ENCODE data around the gene TRIM62. TPM values are rescaled to one million over a fixed set of nuclear protein-coding genes. Genes with fewer than 3 reads are reported as not detected.

The TRIM62 gene
- total RNA-seq, 1 experiment from 2014 or later = 2.8 TPM

- H3K4me1 ChIP-seq (ENCODE audit: insufficient read depth, low read length, poor library complexity, severe bottlenecking) = peaks cover 15% of the 10 kb centered on the region
- no peaks in the 10 kb centered on the region for H3K9me3 ChIP-seq (ENCODE audit: low read depth, low read length, poor library complexity, severe bottlenecking)
- H3K27ac ChIP-seq (ENCODE audit: low read depth, low read length, poor library complexity, severe bottlenecking) = no peak overlapping the region
- H3K27me3 ChIP-seq (replicated peaks; ENCODE audit: insufficient read depth, low read depth, low read length, poor library complexity) = no peaks in the 10 kb centered on the region
- BruUV-seq (replicated peaks) = no TSS peak
- no peak for DNase-seq (ENCODE audit: low spot score)
- POLR2A ChIA-PET (ENCODE audit: low non-redundant PET) = no interaction called here
- CTCF ChIA-PET = no interaction called here
- no peak overlapping the region for H3K4me3 ChIP-seq (ENCODE audit: low read depth, low read length, poor library complexity, severe bottlenecking)
- intact Hi-C loops (cut with micrococcal nuclease; ENCODE audit: unreplicated experiment) = no loop called here
- no peaks in the 10 kb centered on the region for H3K36me3 ChIP-seq (ENCODE audit: insufficient read depth, low read length, poor library complexity, severe bottlenecking)
- TF ChIP-seq EZH2 (IDR thresholded peaks at IDR 0.05; ENCODE audit: borderline replicate concordance, low read depth, low read length, poor library complexity, severe bottlenecking) (no peak), CTCF (conservative IDR thresholded peaks at IDR 0.05; ENCODE audit: low read depth, low read length) (no peak)
These were observed 1.1 kb upstream of the TRIM62 start for GRCh38 chr1:33182896-33183295.

- POLR2A ChIA-PET (ENCODE audit: low non-redundant PET) = no interaction called here
- peak; percentile 42 for DNase-seq (ENCODE audit: low spot score)
- CTCF ChIA-PET = interaction anchor here (0.6 to 1.4 kb wide), 4 partner anchors 35 to 113 kb away, joined by 3 to 8 read pairs (median 4); no protein-coding TSS in a partner anchor
- Histone ChIP-seq H3K4me1 (ENCODE audit: insufficient read depth, low read length, poor library complexity, severe bottlenecking) (peaks cover 15% of the 10 kb centered on the region), H3K9me3 (ENCODE audit: low read depth, low read length, poor library complexity, severe bottlenecking) (no peaks in the 10 kb centered on the region), H3K36me3 (ENCODE audit: insufficient read depth, low read length, poor library complexity, severe bottlenecking) (no peaks in the 10 kb centered on the region), H3K4me3 (ENCODE audit: low read depth, low read length, poor library complexity, severe bottlenecking) (peak overlapping the region; percentile 56), H3K27ac (ENCODE audit: low read depth, low read length, poor library complexity, severe bottlenecking) (no peak overlapping the region), H3K27me3 (replicated peaks; ENCODE audit: insufficient read depth, low read depth, low read length, poor library complexity) (no peaks in the 10 kb centered on the region)
- TF ChIP-seq CTCF (conservative IDR thresholded peaks at IDR 0.05; ENCODE audit: low read depth, low read length) (no peak), EZH2 (IDR thresholded peaks at IDR 0.05; ENCODE audit: borderline replicate concordance, low read depth, low read length, poor library complexity, severe bottlenecking) (no peak)
- intact Hi-C loops (cut with micrococcal nuclease; ENCODE audit: unreplicated experiment) = no loop called here
- no TSS peak for BruUV-seq (replicated peaks)
These were observed 578 bp upstream of the TRIM62 start for GRCh38 chr1:33182401-33182841.

- TF ChIP-seq CTCF (conservative IDR thresholded peaks at IDR 0.05; ENCODE audit: low read depth, low read length) (no peak), EZH2 (IDR thresholded peaks at IDR 0.05; ENCODE audit: borderline replicate concordance, low read depth, low read length, poor library complexity, severe bottlenecking) (no peak)
- Histone ChIP-seq H3K4me3 (ENCODE audit: low read depth, low read length, poor library complexity, severe bottlenecking) (peak overlapping the region; percentile 56), H3K27me3 (replicated peaks; ENCODE audit: insufficient read depth, low read depth, low read length, poor library complexity) (no peaks in the 10 kb centered on the region), H3K36me3 (ENCODE audit: insufficient read depth, low read length, poor library complexity, severe bottlenecking) (no peaks in the 10 kb centered on the region), H3K4me1 (ENCODE audit: insufficient read depth, low read length, poor library complexity, severe bottlenecking) (peaks cover 15% of the 10 kb centered on the region), H3K9me3 (ENCODE audit: low read depth, low read length, poor library complexity, severe bottlenecking) (no peaks in the 10 kb centered on the region), H3K27ac (ENCODE audit: low read depth, low read length, poor library complexity, severe bottlenecking) (no peak overlapping the region)
- DNase-seq (ENCODE audit: low spot score) = peak; percentile 63
- CTCF ChIA-PET = interaction anchor here (0.6 to 1.4 kb wide), 6 partner anchors 44 to 1978 kb away, joined by 3 to 8 read pairs (median 4); no protein-coding TSS in a partner anchor
- intact Hi-C loops (cut with micrococcal nuclease; ENCODE audit: unreplicated experiment) = no loop called here
- POLR2A ChIA-PET (ENCODE audit: low non-redundant PET) = interaction anchor here (0.7 kb wide), 1 partner anchor 24 kb away, joined by 9 read pairs; no protein-coding TSS in a partner anchor
- no TSS peak for BruUV-seq (replicated peaks)
These were observed 642 bp downstream of the TRIM62 start for GRCh38 chr1:33180911-33181890.

Data from A673 (cell line).